Neural cell (in vitro differentiated cells): ENCODE results near the gene MID2. TPM values are rescaled to one million over a fixed set of nuclear protein-coding genes. Genes with fewer than 3 reads are reported as not detected.

ENCODE experiments used
- H2AFZ ChIP-seq: fragments of 200-600, 300-800 bp; sonication (generic), shearing (Covaris generic); 2 replicates; pipeline ENCODE4 v1.6.0; 2014; ENCODE audit warnings: low read depth, mild to moderate bottlenecking, antibody characterized with exemption, low read length, moderate library complexity
- H3F3A ChIP-seq: fragments of 200-600 bp; shearing (Covaris generic); 2 replicates; pipeline ENCODE4 v1.6.1; 2016; ENCODE audit warnings: mild to moderate bottlenecking, moderate library complexity, mixed read lengths, antibody characterized with exemption, low read length; ENCODE audit not compliant: insufficient read depth, poor library complexity, severe bottlenecking
- H3K27ac ChIP-seq: fragments of 200-600, 300-800 bp; sonication (generic), shearing (Covaris generic); 2 replicates; pipeline ENCODE4 v1.5.1; 2014; ENCODE audit warnings: mild to moderate bottlenecking, low read length, moderate library complexity
- H3K27me3 ChIP-seq: fragments of 300-800, 200-600 bp; sonication (generic), shearing (Covaris generic); 2 replicates; pipeline ENCODE4 v1.6.0; 2014; ENCODE audit warnings: mild to moderate bottlenecking, low read depth, low read length, moderate library complexity; ENCODE audit not compliant: insufficient read depth
- H3K36me3 ChIP-seq: fragments of 300-800, 200-600 bp; sonication (generic), shearing (Covaris generic); 2 replicates; pipeline ENCODE4 v1.5.1; 2014; ENCODE audit warnings: mild to moderate bottlenecking, antibody characterized with exemption, low read length, moderate library complexity; ENCODE audit not compliant: insufficient read depth
- H3K4me2 ChIP-seq: fragments of 300-800, 200-600 bp; sonication (generic), shearing (Covaris generic); 2 replicates; pipeline ENCODE4 v1.6.0; 2014; ENCODE audit warnings: mild to moderate bottlenecking, low read length
- H3K4me3 ChIP-seq: fragments of 300-800, 200-600 bp; sonication (generic), shearing (Covaris generic); 2 replicates; pipeline ENCODE4 v1.5.1; 2014; ENCODE audit warnings: mild to moderate bottlenecking, low read length, moderate library complexity
- H3K79me2 ChIP-seq: fragments of 200-600 bp; shearing (Covaris generic); replicated peaks from 2 replicates; pipeline ENCODE4 v1.6.0; 2014; ENCODE audit warnings: mild to moderate bottlenecking, low read length, moderate library complexity; ENCODE audit not compliant: insufficient read depth
- H3K9ac ChIP-seq: fragments of 300-800, 200-600 bp; sonication (generic), shearing (Covaris generic); 2 replicates; pipeline ENCODE4 v1.6.1; 2016; ENCODE audit warnings: mild to moderate bottlenecking, low read length, mixed read lengths
- H3K9me2 ChIP-seq: fragments of 200-600 bp; shearing (Covaris generic); 2 replicates; pipeline ENCODE4 v1.6.1; 2016; ENCODE audit warnings: mild to moderate bottlenecking, low read length, mixed read lengths; ENCODE audit not compliant: insufficient read depth
- H3K9me3 ChIP-seq: fragments of 200-600, 300-800 bp; sonication (generic), shearing (Covaris generic); 2 replicates; pipeline ENCODE4 v1.6.1; 2016; ENCODE audit warnings: mild to moderate bottlenecking, mixed run types, low read length, moderate library complexity, mixed read lengths
- H4K20me1 ChIP-seq: fragments of 200-600 bp; shearing (Covaris generic); 2 replicates; pipeline ENCODE4 v1.6.1; 2016; ENCODE audit warnings: mild to moderate bottlenecking, mixed run types; ENCODE audit not compliant: insufficient read depth
- CTCF ChIP-seq: fragments of 450-650 bp; IDR thresholded peaks from 2 replicates; pipeline ENCODE4 v1.5.1; 2014; ENCODE audit warnings: antibody characterized with exemption, mild to moderate bottlenecking, moderate library complexity; ENCODE audit not compliant: poor library complexity, severe bottlenecking
- EP300 ChIP-seq: fragments of 450-650 bp; conservative IDR thresholded peaks from 2 replicates; pipeline ENCODE4 v1.6.1; 2014; ENCODE audit warnings: antibody characterized with exemption, mild to moderate bottlenecking, moderate library complexity; ENCODE audit not compliant: poor library complexity, severe bottlenecking
- MXI1 ChIP-seq: fragments of 450-650 bp; conservative IDR thresholded peaks from 2 replicates; pipeline ENCODE4 v1.6.1; 2014; ENCODE audit warnings: antibody characterized with exemption, mild to moderate bottlenecking; ENCODE audit not compliant: poor library complexity, severe bottlenecking
- REST ChIP-seq: IDR thresholded peaks from 2 replicates; pipeline ENCODE4 v1.6.1; 2012; ENCODE audit warnings: borderline replicate concordance
- polyA plus RNA-seq: library from polyadenylated mRNA; depleted of rRNA; stranded (reverse); fragments of >200 nt; gene quantifications from 2 replicates; pipeline ENCODE4 v1.2.3, GENCODE V29; 2014
- small RNA-seq, 3 experiments: library from RNA; depleted of rRNA; stranded (forward); fragments of <200 nt; gene quantifications; one replicate each; pipeline ENCODE3, GENCODE V24; 2012

Gene MID2
- polyA plus RNA-seq, 1 donor from 2014 or later, result 4.2 TPM

GRCh38 chrX:107970073-107970472, 144.4 kb downstream of the MID2 start:
- TF ChIP-seq REST, result no peak
- Histone ChIP-seq H3K27ac (no peak overlapping the region), H3K4me3 (no peak overlapping the region), H3K9me3 (no peaks in the 10 kb centered on the region), H3K4me2 (no peak overlapping the region), H3K27me3 (no peaks in the 10 kb centered on the region), H3K9me2 (no peaks in the 10 kb centered on the region), H3K36me3 (no peaks in the 10 kb centered on the region), H4K20me1 (no peaks in the 10 kb centered on the region), H3K9ac (no peak overlapping the region), H3F3A (no peaks in the 10 kb centered on the region), H2AFZ (no peak overlapping the region), H3K79me2 (no peaks in the 10 kb centered on the region)

- H3K4me2 ChIP-seq, result no peak overlapping the region
- no peaks in the 10 kb centered on the region for H3K36me3 ChIP-seq
- TF ChIP-seq MXI1, result no peak
- no peak for TF ChIP-seq EP300
- no peak for TF ChIP-seq CTCF
- H2AFZ ChIP-seq, result no peak overlapping the region
- no peaks in the 10 kb centered on the region for H3F3A ChIP-seq
- H3K9ac ChIP-seq, result no peak overlapping the region
- no peak overlapping the region for H3K27ac ChIP-seq
- H3K9me2 ChIP-seq, result no peaks in the 10 kb centered on the region
- no peaks in the 10 kb centered on the region for H3K9me3 ChIP-seq
- no peak overlapping the region for H3K4me3 ChIP-seq
- no peaks in the 10 kb centered on the region for H4K20me1 ChIP-seq
- H3K79me2 ChIP-seq, result no peaks in the 10 kb centered on the region
- no peaks in the 10 kb centered on the region for H3K27me3 ChIP-seq
These were observed 146.0 kb downstream of the MID2 start for GRCh38 chrX:107971636-107972035.

Small RNAs within 50 kb of the gene (small RNA-seq; reads per million reads assigned to genes)
- gene RF00019, result 0 to 1.2 (median 0) reads per million in 3 experiments

Other genes starting within 250 kb of the MID2 start
- gene PRPS1, start 197.4 kb upstream of the MID2 start, polyA plus RNA-seq, result 60.8 and 65.2 TPM in 2 replicates
- gene TSC22D3, start 50.1 kb upstream of the MID2 start, polyA plus RNA-seq, result 96.8 and 115 TPM in 2 replicates
- not detected in 2 replicates for gene NCBP2L, start 48.1 kb upstream of the MID2 start, polyA plus RNA-seq
- gene TEX13B, start 156.5 kb downstream of the MID2 start, polyA plus RNA-seq, result not detected in 2 replicates
- 0.14 TPM in 1 of 2 replicates, not detected in the other for gene VSIG1, start 219.2 kb downstream of the MID2 start, polyA plus RNA-seq